ENCODE measurements around the gene MTCH1. TPM values are rescaled to one million over a fixed set of nuclear protein-coding genes. Genes with fewer than 3 reads are reported as not detected.

Gene MTCH1
- total RNA-seq, 2 experiments from 2014 or later: 231 to 239 TPM

GRCh38 chr6:37007340-37008043 is 21.5 kb upstream of the MTCH1 start:
- H3K27me3 ChIP-seq (ENCODE audit: control insufficient read depth in 1 of 2, insufficient read depth in 2 of 2, low read length in 2 of 2): no peaks in the 10 kb centered on the region
- Mint-ChIP-seq H3K4me3 (no peak overlapping the region), H3K4me1 (ENCODE audit: low read depth) (peaks cover 11% of the 10 kb centered on the region), H3K9me3 (no peaks in the 10 kb centered on the region), H3K36me3 (ENCODE audit: low read depth) (no peaks in the 10 kb centered on the region), H3K27me3 (no peaks in the 10 kb centered on the region), H3K27ac (no peak overlapping the region)
- H3K36me3 ChIP-seq (ENCODE audit: insufficient read depth, low read length): no peaks in the 10 kb centered on the region
- CTCF ChIA-PET: interaction anchor here (1.2 to 2.1 kb wide), 2 partner anchors 11 to 28 kb away, joined by 3 to 11 read pairs; no protein-coding TSS in a partner anchor
- H3K27ac ChIP-seq (ENCODE audit: low read depth in 1 of 2, low read length in 2 of 2): no peak overlapping the region
- peak in 2 of 14 experiments; percentile 28 to 43 for DNase-seq
- intact Hi-C loops (cut with DNase I, micrococcal nuclease): no loop called here
- POLR2A ChIA-PET: interaction anchor here (1.2 to 2.0 kb wide), 2 partner anchors 21 to 133 kb away, joined by 3 to 7 read pairs; partner anchors contain the start of genes MTCH1 and PPIL1
- TF ChIP-seq CTCF (IDR thresholded peaks at IDR 0.05): no peak
- peak overlapping the region; percentile 49 for H3K4me3 ChIP-seq (ENCODE audit: low read length)
- no peak for ATAC-seq (ENCODE audit: poor library complexity)
- no peaks in the 10 kb centered on the region for H3K9me3 ChIP-seq (ENCODE audit: control insufficient read depth in 1 of 2, insufficient read depth in 1 of 2, low read length in 2 of 2)
- H3K4me1 ChIP-seq (ENCODE audit: insufficient read depth, low read length): peaks cover 25% of the 10 kb centered on the region

- ATAC-seq (ENCODE audit: poor library complexity): no peak
- intact Hi-C loops (cut with DNase I, micrococcal nuclease): no loop called here
- TF ChIP-seq CTCF (IDR thresholded peaks at IDR 0.05): no peak
- Histone ChIP-seq H3K9me3 (ENCODE audit: control insufficient read depth in 1 of 2, insufficient read depth in 1 of 2, low read length in 2 of 2) (no peaks in the 10 kb centered on the region), H3K4me1 (ENCODE audit: insufficient read depth, low read length) (peaks cover 25% of the 10 kb centered on the region), H3K36me3 (ENCODE audit: insufficient read depth, low read length) (no peaks in the 10 kb centered on the region), H3K27ac (ENCODE audit: low read depth in 1 of 2, low read length in 2 of 2) (no peak overlapping the region), H3K4me3 (ENCODE audit: low read length) (peak overlapping the region; percentile 49), H3K27me3 (ENCODE audit: control insufficient read depth in 1 of 2, insufficient read depth in 2 of 2, low read length in 2 of 2) (no peaks in the 10 kb centered on the region)
- Mint-ChIP-seq H3K27me3 (no peaks in the 10 kb centered on the region), H3K4me3 (no peak overlapping the region), H3K9me3 (no peaks in the 10 kb centered on the region), H3K27ac (peak overlapping the region; percentile 2), H3K36me3 (ENCODE audit: low read depth) (no peaks in the 10 kb centered on the region), H3K4me1 (ENCODE audit: low read depth) (peaks cover 11% of the 10 kb centered on the region)
- POLR2A ChIA-PET: interaction anchor here (1.0 to 2.0 kb wide), 3 partner anchors 11 to 132 kb away, joined by 3 to 7 read pairs (median 4); partner anchors contain the start of genes MTCH1 and PPIL1
- CTCF ChIA-PET: interaction anchor here (1.2 to 2.1 kb wide), 2 partner anchors 11 to 28 kb away, joined by 3 to 11 read pairs; no protein-coding TSS in a partner anchor
- DNase-seq: no peak
Measured at GRCh38 chr6:37006793-37007339, 20.9 kb upstream of the MTCH1 start.

DNA sequence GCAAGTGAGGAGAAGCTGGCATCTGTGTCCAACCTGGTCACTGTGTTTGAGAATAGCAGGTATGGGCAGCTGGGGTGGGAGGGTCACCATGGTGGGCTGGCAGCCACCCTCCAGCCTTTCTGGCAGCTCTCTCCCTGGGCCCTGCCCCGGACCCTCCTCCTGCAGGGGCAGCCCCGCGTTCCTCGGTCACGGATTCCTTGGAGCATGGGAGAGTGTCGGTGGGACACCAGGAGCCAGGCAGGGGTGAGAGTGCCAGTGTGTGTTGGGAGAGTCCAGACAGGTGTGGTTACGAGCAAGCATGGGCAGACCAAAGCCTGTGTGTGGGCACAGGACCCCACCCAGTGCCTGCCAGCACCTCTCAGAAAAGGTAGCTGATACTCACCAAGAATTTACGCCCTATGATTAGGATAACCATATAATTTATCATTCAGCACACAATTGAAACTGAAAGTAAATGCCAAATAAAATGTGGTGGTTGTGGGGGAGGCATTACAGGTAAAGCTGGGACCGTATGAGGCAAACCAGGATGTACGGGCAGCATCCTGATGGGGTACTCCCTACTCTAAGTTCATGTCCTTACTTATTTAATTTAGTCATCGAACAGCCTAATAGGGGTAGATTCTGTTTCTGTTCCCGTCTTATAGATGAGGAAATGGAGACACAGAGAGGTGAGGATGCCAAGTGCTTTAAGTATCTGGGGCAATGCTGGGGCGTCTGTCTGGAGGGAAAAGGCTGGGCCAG is 20.0 kb upstream of the MTCH1 start:
- Mint-ChIP-seq H3K4me3 (peak overlapping the region; percentile 62), H3K27ac (peak overlapping the region; percentile 2), H3K27me3 (no peaks in the 10 kb centered on the region), H3K9me3 (no peaks in the 10 kb centered on the region), H3K36me3 (ENCODE audit: low read depth) (no peaks in the 10 kb centered on the region), H3K4me1 (ENCODE audit: low read depth) (peaks cover 11% of the 10 kb centered on the region)
- ChIA-PET POLR2A (interaction anchor here (0.8 to 2.0 kb wide), 3 partner anchors 12 to 177 kb away, joined by 3 to 7 read pairs (median 4); partner anchors contain the start of gene MTCH1), CTCF (interaction anchor here (1.2 to 2.1 kb wide), 2 partner anchors 12 to 27 kb away, joined by 3 to 11 read pairs; no protein-coding TSS in a partner anchor)
- Histone ChIP-seq H3K27ac (ENCODE audit: low read depth in 1 of 2, low read length in 2 of 2) (no peak overlapping the region), H3K4me1 (ENCODE audit: insufficient read depth, low read length) (peaks cover 25% of the 10 kb centered on the region), H3K36me3 (ENCODE audit: insufficient read depth, low read length) (no peaks in the 10 kb centered on the region), H3K9me3 (ENCODE audit: control insufficient read depth in 1 of 2, insufficient read depth in 1 of 2, low read length in 2 of 2) (no peaks in the 10 kb centered on the region), H3K27me3 (ENCODE audit: control insufficient read depth in 1 of 2, insufficient read depth in 2 of 2, low read length in 2 of 2) (no peaks in the 10 kb centered on the region), H3K4me3 (ENCODE audit: low read length) (peak overlapping the region; percentile 49)
- intact Hi-C loops (cut with DNase I, micrococcal nuclease): no loop called here
- ATAC-seq (ENCODE audit: poor library complexity): peak; percentile 56
- DNase-seq: peak in 1 of 14 experiments; percentile 54
- no peak for TF ChIP-seq CTCF (IDR thresholded peaks at IDR 0.05)

All from CD4-positive, alpha-beta T cell (primary cell).